Memory B cell (primary cell): ENCODE results near the gene AURKAIP1.

ENCODE experiments used
- ATAC-seq: fragments of 150-1000 bp; cut with Tn5 transposase; 2 replicates; pipeline ENCODE4 v1.10.0; 2021; ENCODE audit warnings: low read depth, mild to moderate bottlenecking, moderate library complexity
- DNase-seq, 2 donors: peaks; one replicate each; pipeline ENCODE4 v3.0.0; 2022; ENCODE audit warnings: low spot score in 2 of 2
- H3K27ac Mint-ChIP-seq: one replicate; pipeline ENCODE4 v1.8.0; 2022; ENCODE audit warnings: mild to moderate bottlenecking, moderate library complexity, mixed read lengths
- H3K27me3 Mint-ChIP-seq: one replicate; pipeline ENCODE4 v1.8.0; 2022; ENCODE audit warnings: mixed read lengths
- H3K36me3 Mint-ChIP-seq: one replicate; pipeline ENCODE4 v1.8.0; 2022; ENCODE audit warnings: mild to moderate bottlenecking, mixed read lengths
- H3K4me1 Mint-ChIP-seq: one replicate; pipeline ENCODE4 v1.8.0; 2022; ENCODE audit warnings: mixed read lengths
- H3K4me3 Mint-ChIP-seq: one replicate; pipeline ENCODE4 v1.8.0; 2022; ENCODE audit warnings: mild to moderate bottlenecking, moderate library complexity, mixed read lengths
- H3K9me3 Mint-ChIP-seq: one replicate; pipeline ENCODE4 v1.8.0; 2022; ENCODE audit warnings: mixed read lengths

Gene AURKAIP1

DNA sequence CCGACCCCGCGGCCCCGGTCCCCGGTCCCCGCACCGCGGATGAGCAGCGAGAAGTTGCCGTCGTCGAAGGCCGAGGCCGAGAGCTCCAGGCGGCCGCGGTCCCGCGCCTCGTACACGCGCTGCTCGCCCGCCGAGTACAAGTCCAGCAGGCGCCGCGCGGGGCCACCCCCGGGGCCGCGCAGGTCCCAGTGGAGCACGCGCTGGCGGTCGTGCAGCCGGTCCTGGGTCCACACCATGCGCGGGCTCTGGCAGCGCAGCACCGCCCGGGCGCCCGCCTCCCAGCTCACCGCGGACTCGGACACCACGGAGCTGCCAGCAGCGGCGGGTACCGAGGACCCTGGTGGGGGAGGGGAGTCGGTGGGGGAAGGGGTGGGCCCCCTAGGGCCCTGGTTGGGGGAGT lies 19.6 kb downstream of the AURKAIP1 start:
- Mint-ChIP-seq H3K9me3 (no peaks in the 10 kb centered on the region), H3K27me3 (peaks cover 15% of the 10 kb centered on the region)

DNA sequence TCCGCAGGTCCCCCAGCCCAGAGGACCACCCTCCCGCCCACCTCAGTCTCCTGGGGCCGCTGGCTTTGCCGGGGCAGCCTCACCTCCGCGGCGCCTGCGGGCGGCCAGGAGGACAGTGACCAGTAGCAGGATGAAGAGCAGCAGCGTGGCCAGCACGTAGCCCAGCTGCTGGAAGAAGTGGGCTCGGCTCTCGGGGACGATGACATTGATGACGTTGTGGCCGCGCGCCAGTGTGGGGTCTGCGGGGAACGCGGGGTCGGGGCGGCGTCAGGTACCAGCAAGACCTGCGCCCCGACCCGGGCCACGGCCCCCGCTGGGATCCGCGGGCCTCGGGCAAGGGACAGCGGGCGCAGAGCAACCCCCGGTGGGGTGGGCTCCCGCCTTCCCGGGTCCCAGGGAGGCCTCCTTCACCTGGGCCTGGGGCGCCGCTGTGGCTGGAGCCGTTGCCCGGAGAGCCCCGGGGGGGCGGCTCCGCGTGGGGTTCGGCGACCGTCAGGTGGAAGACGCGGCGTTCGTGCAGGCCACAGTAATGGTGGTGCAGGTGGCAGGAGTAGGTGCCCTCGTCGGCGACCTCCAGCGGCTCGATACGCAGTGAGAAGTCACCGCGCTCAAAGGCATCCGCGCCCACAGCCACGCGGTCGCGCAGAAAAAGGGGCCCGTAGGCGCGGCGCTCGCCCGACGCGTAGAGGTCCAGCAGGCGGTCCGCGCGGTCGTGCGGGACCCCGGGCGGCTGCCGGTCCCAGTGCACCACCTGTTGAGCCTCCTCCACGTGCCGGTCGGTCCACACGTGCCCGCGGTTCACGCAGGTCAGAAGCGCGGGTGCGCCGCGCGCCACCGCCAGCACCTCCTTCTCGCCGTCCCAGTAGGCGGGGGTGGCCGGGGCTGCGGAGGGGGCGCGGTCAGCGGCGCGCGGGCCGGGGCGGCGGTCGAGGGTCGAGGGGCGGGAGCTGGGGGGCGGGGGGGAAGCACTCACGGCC lies 20.4 kb downstream of the AURKAIP1 start:
- H3K27ac Mint-ChIP-seq, result no peak overlapping the region
- H3K9me3 Mint-ChIP-seq, result no peaks in the 10 kb centered on the region
- H3K36me3 Mint-ChIP-seq, result peaks cover 2% of the 10 kb centered on the region
- DNase-seq (peak in 1 of 2 donors; percentile 30), ATAC-seq (peak; percentile 22)
- H3K27me3 Mint-ChIP-seq, result peaks cover 14% of the 10 kb centered on the region
- peak overlapping the region; percentile 55 for H3K4me3 Mint-ChIP-seq
- peaks cover 19% of the 10 kb centered on the region for H3K4me1 Mint-ChIP-seq

More for the DNA sequence above, 19.6 kb downstream of the AURKAIP1 start:
- Mint-ChIP-seq H3K4me3 (no peak overlapping the region), H3K36me3 (peaks cover 2% of the 10 kb centered on the region), H3K27ac (no peak overlapping the region), H3K4me1 (peaks cover 19% of the 10 kb centered on the region)
- DNase-seq, result no peak
- ATAC-seq, result no peak

DNA sequence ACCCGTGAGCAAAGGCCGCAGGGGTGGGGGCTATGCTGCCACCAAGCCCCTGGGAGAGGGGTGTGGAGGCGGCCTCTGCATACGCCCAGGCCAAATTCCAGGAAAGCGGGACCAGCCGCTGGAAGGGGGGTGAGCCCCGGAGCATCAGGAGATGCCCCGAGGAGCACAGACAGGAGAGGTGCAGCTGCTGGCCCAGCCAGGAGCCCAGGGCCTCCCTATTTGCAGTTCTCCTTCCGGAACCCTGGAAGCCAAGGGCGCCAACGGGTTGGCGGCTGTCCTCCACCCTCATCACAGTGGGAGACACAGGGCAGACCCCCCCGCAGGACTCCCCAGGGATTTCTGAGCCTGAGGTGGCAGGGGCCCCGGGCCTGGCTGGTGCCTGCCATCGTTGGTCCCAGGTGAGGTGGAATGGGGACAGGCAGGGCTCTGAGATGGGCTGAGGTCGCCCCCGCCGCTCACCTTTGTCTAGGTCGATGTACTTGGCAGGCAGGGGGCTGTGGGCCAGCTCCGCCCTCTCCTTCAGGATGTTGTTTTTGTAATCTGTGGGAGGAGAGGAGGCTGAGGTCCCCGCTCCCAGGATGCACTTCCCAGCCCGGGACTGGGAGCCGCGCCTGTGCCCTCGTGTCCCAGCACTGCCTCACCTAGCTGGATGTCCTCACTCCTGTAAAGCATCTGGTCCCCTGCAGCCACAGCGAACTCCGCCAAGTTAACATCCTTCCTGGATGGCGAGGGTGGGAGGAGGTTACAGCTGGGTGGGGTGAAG lies 21.4 kb downstream of the AURKAIP1 start:
- peak in 1 of 2 donors; percentile 41 for DNase-seq
- H3K27ac Mint-ChIP-seq, result no peak overlapping the region

DNA sequence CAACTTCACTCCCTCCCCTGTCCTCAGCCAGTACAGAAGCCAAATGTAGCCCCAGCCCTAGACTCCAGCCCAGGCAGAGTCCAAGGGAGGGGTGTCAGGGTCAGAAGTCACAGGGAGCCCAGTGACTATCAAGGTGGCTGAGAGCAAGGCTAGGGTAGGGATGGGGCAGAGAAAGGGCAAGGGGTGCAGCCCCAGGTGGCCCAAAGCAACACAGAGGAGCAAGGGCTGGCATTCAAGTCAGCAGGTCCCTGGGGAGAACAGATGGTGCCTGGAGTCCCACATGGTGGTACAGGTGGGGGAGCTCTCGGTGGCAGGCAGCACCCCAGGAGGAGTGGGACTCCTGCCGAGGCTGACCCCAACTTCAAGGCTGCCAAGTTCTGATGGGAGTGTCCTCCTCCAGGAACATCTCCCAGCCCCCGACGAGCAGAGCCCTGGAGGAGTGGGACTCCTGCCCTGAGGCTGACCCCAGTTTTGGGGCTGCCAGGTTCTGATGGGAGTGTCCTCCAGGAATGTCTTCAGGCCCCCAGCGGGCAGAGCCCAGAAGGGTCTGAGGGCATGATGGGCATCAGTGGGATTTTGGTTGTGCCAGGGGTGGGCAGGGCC lies 22.1 kb downstream of the AURKAIP1 start:
- peak; percentile 18 for ATAC-seq
- H3K4me1 Mint-ChIP-seq, result peaks cover 15% of the 10 kb centered on the region
- H3K27me3 Mint-ChIP-seq, result peaks cover 14% of the 10 kb centered on the region
- no peak for DNase-seq
- peak overlapping the region; percentile 55 for H3K4me3 Mint-ChIP-seq
- no peaks in the 10 kb centered on the region for H3K9me3 Mint-ChIP-seq
- H3K27ac Mint-ChIP-seq, result no peak overlapping the region
- H3K36me3 Mint-ChIP-seq, result peaks cover 2% of the 10 kb centered on the region

More for the DNA sequence above, 21.4 kb downstream of the AURKAIP1 start:
- Mint-ChIP-seq H3K4me3 (no peak overlapping the region), H3K4me1 (peaks cover 15% of the 10 kb centered on the region), H3K36me3 (peaks cover 2% of the 10 kb centered on the region), H3K9me3 (no peaks in the 10 kb centered on the region), H3K27me3 (peaks cover 14% of the 10 kb centered on the region)
- ATAC-seq, result no peak

DNA sequence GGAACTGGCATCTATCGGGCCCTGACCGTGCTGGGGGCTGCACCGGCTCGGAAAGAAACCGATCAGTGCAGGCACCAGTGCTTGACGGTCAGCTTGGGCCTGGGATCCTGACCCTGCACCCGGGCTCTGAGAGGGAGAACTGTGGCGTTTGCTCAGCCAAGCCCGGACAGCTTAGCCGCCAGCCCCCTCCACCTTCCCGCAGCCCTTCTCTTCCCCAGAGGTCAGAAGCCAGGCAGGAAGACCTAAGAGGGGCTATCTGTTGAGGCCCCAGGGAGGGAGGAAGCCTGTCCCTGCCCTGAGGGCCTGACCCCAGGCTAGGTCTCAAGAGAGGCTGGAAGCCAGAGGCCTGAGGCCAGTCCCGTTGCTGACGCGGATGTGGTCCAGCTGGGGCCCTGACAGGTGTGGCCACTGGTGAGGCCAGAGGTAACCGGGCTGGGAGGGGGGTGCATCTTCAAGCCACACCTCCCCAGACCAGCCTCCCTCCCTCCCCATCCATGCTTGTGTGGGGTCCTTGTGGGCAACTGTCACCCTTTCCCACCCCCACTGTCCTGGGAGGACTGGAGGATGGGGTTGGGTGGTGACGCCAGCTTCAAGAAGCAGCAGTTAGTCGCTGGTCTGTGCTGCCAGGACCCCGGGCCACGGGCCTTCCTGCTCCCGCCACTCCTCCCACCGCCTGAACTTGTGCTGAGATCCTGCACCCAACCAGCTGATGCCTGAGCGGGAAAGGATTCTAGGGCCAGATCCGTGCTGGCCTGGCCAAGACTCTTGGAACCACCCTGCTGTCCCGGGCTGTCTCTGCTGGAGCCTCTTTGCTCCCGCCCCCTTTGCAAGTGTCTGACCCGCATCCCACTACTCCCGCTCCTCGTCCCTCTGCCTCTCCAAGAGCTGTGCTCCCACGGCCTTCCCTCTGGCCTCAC lies 23.2 kb downstream of the AURKAIP1 start:
- DNase-seq (no peak), ATAC-seq (no peak)
- Mint-ChIP-seq H3K27ac (peak overlapping the region; percentile 23), H3K36me3 (peaks cover 2% of the 10 kb centered on the region), H3K9me3 (no peaks in the 10 kb centered on the region), H3K27me3 (peaks cover 9% of the 10 kb centered on the region), H3K4me3 (peak overlapping the region; percentile 55), H3K4me1 (peaks cover 22% of the 10 kb centered on the region)

DNA sequence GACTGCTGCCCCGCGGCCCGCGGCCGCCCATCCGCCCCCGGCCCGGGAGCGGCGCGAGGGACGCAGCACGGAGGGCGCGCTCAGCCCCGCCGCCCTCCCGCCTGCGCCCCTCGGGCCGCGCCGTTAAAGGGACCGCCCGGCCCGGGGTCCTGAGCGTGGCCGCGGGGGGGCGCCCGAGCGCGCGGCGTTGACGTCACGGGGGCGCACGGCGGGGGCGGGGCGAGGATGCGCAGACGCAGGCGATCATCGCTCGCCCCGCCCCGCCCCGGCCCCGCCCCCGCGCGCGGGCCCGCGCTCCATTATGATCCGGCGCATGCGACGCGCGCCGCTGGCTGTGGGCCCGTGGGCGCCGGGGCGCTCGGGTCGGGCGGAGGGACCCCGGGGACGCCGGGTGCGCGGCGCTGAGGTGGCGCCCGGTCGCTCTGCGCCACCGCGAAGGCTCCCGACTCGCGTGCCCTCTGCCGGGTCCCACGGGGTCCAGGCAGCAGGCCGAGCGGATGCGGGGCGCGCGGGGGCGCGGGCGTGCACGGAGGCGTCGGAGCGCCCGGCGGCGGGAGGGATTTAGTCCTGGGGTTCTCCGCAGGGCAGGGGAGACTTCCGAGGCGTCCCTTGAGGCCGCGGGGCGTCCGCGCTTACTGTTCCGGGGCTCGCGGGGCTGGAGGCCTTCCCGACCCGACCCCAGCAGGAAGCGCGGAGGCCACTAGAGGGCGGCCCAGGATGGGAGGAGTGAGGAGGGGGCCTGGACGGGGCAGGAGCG lies 25.6 kb downstream of the AURKAIP1 start, which contains the start of gene DVL1:
Gene DVL1, minus strand, starts transcription at position 163 of the 757 bp plus-strand sequence. CDS start 353 bp downstream, outside the sequence.
- H3K4me1 Mint-ChIP-seq, result peaks cover 23% of the 10 kb centered on the region
- peak; percentile 79 for ATAC-seq
- peak within 1 kb of the TSS; percentile 84 for H3K4me3 Mint-ChIP-seq
- peaks cover 2% of the 10 kb centered on the region for H3K36me3 Mint-ChIP-seq
- H3K9me3 Mint-ChIP-seq, result no peaks in the 10 kb centered on the region
- H3K27me3 Mint-ChIP-seq, result peaks cover 8% of the 10 kb centered on the region
- H3K27ac Mint-ChIP-seq, result no peak within 1 kb of the TSS
- peak; percentile 73 to 82 for DNase-seq

DNA sequence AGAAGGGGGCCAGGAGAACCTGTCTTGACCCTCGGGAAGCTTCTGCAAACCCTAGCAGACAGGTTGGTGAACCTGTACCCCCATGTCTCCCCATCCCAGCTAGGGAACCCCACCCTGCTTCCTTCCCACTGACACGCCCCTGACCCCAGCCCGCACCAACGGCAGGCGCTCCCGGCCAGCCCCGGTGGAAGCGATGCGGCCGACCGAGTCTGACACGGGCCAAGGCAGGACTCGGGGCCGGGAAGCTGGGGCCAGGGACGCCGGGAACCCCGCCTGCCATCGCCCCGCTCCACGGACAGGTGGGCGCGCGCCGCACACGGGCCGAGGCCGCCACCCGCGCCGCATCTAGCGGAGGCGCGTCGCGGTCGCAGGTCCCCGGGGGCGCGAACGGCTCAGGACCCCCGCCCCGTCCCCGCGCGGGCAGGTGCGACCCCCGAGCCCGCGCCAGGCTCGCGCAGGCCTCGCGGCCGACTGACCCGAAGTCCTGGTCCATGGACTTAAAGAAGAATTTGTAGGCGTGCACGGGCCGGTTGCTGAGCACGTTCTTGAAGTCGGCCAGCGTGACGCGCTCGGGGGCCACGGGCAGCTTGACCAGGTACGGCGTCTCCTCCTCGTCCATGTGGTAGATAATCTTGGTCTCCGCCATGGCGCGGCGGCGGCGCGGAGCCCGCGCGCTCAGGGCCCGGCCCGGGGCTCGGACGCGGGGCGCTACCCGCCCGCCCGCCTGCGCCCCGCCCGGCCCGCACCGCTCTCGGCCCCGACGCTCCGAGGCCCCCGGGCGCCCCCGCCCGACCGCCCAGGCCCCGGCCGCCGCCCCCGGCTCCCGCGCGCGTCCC lies 26.4 kb downstream of the AURKAIP1 start:
- Mint-ChIP-seq H3K27ac (no peak overlapping the region), H3K36me3 (peaks cover 2% of the 10 kb centered on the region), H3K9me3 (no peaks in the 10 kb centered on the region), H3K27me3 (peaks cover 8% of the 10 kb centered on the region), H3K4me3 (peak overlapping the region; percentile 84), H3K4me1 (peaks cover 21% of the 10 kb centered on the region)
- peak; percentile 42 for ATAC-seq
- DNase-seq, result no peak

DNA sequence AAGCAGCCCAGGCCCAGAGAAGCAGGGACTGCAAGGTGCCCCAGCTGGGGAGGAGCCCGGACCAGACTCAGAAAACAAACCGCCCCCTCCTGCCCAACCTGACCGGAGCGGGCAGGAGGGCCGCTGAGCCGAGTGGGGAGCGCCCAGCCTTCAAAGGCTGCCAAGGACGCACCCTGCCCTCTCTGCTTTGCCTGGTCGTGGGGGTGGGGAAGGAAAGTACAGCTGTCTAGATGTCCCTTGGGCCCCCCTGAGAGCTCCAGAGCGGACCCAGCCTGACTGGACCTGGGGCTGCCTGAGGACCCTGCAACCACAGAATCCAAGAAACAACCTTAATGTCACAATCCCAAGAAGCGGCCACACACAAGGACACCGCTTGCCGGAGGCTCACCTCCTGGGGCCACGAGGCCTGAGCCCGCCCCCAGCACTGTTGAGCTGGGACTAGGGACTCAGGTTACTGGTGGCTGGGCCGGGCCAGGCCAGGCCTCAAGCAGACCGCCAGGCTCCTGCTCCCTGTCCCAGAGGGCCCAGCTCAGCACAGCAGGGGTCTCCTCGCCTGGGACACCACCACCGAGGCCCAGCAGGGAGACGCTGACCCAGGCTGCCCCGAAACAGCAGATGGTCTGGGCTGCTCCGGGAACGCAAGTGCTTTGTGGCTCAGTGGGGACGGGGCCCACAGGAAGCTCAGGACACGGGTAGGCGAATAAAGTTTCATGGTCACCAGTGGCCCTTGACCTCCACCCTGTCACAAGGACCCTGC lies 27.2 kb downstream of the AURKAIP1 start:
- ATAC-seq (no peak), DNase-seq (no peak)
- Mint-ChIP-seq H3K36me3 (peaks cover 3% of the 10 kb centered on the region), H3K9me3 (no peaks in the 10 kb centered on the region), H3K27ac (no peak overlapping the region), H3K27me3 (peaks cover 7% of the 10 kb centered on the region), H3K4me1 (peaks cover 19% of the 10 kb centered on the region), H3K4me3 (peak overlapping the region; percentile 84)

DNA sequence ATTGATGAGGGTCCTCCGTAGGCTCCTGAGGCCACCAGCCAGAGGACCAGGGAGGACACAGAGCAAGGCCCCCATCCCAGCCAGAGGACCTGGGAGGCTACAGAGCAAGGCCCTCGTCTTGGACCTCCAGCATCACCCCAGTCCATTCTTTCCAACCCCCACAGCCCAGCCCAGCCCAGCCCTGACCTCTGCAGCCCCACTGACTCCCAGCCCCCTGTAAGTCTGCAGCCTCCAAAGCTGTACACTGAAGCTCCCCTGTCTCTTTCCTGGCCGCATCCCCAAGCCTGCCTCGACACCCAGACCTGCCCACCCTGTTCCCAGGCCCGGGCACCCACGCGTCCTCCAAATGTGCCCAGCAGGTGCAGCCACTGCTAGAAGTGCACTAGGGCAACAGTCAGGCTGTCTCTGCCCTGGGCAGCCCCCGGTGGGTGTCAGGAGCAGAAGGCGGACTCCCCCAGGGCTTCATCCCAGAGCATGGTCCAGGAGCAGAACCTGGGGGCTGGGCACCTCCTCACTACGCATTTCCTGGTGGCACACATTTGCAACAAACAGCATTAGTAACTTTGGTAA lies 27.9 kb downstream of the AURKAIP1 start:
- Mint-ChIP-seq H3K4me3 (peak overlapping the region; percentile 34), H3K27me3 (peaks cover 1% of the 10 kb centered on the region), H3K4me1 (peaks cover 12% of the 10 kb centered on the region), H3K9me3 (no peaks in the 10 kb centered on the region), H3K27ac (no peak overlapping the region), H3K36me3 (peaks cover 2% of the 10 kb centered on the region)
- no peak for ATAC-seq
- DNase-seq, result no peak

DNA sequence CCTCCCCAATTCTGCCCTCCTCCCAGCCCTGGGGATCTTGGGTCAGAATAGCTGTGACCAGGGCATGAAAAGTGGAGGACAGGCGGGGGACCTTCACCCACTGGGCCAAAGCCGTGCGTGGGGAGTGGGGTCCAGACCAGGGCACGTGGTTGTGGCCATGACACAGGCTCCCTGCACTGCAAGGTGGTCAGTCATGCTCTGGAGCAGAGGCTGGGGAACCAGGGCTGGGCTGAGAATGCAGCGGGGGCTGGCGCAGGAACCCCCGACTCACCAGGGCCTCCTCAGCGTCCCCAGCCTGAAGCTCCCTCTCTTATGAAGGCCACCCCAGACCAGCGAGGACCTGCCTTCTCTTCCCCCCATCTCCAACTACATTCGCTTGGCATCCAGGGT lies 28.5 kb downstream of the AURKAIP1 start:
- Mint-ChIP-seq H3K36me3 (peaks cover 2% of the 10 kb centered on the region), H3K4me1 (peaks cover 8% of the 10 kb centered on the region), H3K4me3 (no peak overlapping the region), H3K27ac (no peak overlapping the region), H3K27me3 (no peaks in the 10 kb centered on the region), H3K9me3 (no peaks in the 10 kb centered on the region)
- DNase-seq (no peak), ATAC-seq (no peak)

DNA sequence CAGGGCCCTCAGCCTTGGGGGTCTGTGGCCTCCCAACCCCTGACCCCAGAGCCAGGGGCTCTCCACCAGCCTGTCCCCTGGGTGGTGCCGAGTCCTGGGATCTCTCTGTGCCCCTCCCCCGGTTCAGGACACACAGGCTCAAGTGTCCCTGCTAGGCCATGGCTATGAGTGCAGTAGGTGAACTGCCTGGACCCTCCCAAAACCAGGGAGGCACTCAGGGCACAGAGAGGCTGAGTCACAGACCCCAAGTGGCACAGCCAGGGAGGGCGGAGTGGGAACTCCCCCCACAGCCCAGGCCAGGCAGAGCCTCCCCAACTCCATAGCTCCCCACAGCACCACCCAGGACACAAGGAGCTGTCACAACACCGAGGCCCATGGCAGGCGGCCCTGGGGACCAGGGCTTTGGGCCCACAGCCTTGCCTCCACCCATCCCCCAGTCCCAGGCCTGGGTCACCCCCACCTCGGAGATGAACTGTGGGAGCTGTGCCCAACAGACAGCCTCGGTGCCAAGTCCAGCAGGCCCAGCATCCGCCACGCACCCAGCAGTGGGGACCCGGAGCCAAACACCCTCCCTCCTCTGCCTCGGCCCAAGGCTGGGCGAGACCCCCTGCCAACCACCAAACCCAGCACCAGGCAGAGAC lies 29.0 kb downstream of the AURKAIP1 start:
- Mint-ChIP-seq H3K36me3 (peaks cover 5% of the 10 kb centered on the region), H3K9me3 (no peaks in the 10 kb centered on the region), H3K4me3 (no peak overlapping the region), H3K27me3 (no peaks in the 10 kb centered on the region), H3K27ac (no peak overlapping the region), H3K4me1 (peaks cover 8% of the 10 kb centered on the region)
- DNase-seq (no peak), ATAC-seq (no peak)
